AG20443 (cell line): ENCODE data around the gene PRR33.
"Not testable (repeated sequence)": the region's sequence is repeated elsewhere in the genome, so short reads cannot be mapped to it uniquely, and the experiment has no call there.

Experiments used
- DNase-seq: peaks from one replicate; pipeline ENCODE4 v3.0.0; 2012; ENCODE audit warnings: low spot score, mixed read lengths

The PRR33 gene

GRCh38 chr11:1889224-1889930 lies 2.3 kb downstream of the PRR33 start:
- peak; percentile 10 for DNase-seq

GRCh38 chr11:1888811-1889210 lies 2.9 kb downstream of the PRR33 start:
- peak; percentile 7 for DNase-seq

GRCh38 chr11:1888347-1888753 lies 3.3 kb downstream of the PRR33 start:
- peak; percentile 6 for DNase-seq

- no peak for DNase-seq
Observed at GRCh38 chr11:1887451-1888346, 4.0 kb downstream of the PRR33 start.

- DNase-seq: not testable (repeated sequence)
Observed at GRCh38 chr11:1886551-1886950, 5.1 kb downstream of the PRR33 start.

- peak; percentile 8 for DNase-seq
Observed at GRCh38 chr11:1884303-1884700, 7.4 kb downstream of the PRR33 start.

GRCh38 chr11:1883346-1884302 lies 8.1 kb downstream of the PRR33 start:
- DNase-seq: peak; percentile 6

- peak; percentile 92 for DNase-seq
Observed at GRCh38 chr11:1882265-1883238, 9.1 kb downstream of the PRR33 start.

GRCh38 chr11:1881442-1882264 lies 10.0 kb downstream of the PRR33 start:
- peak; percentile 11 for DNase-seq

- peak; percentile 11 for DNase-seq
Observed at GRCh38 chr11:1880746-1881441, 10.8 kb downstream of the PRR33 start.

GRCh38 chr11:1879941-1880720 lies 11.6 kb downstream of the PRR33 start:
- peak; percentile 61 for DNase-seq

- peak; percentile 5 for DNase-seq
Observed at GRCh38 chr11:1879342-1879940, 12.3 kb downstream of the PRR33 start.

GRCh38 chr11:1878137-1879031 lies 13.3 kb downstream of the PRR33 start:
- DNase-seq: peak; percentile 11

GRCh38 chr11:1877211-1878136 lies 14.2 kb downstream of the PRR33 start:
- DNase-seq: peak; percentile 7

- DNase-seq: peak; percentile 65
Observed at GRCh38 chr11:1876361-1877063, 15.2 kb downstream of the PRR33 start.
